Liver (tissue), 9 donors: ENCODE measurements around the gene CMC1. TPM values are rescaled to one million over a fixed set of nuclear protein-coding genes. Genes with fewer than 3 reads are reported as not detected.

Experiments used
- DNase-seq: peaks from one replicate; pipeline ENCODE4 v3.0.0-alpha.2; 2017; ENCODE audit warnings: low spot score
- H3K27ac ChIP-seq, 2 donors: one replicate each; pipeline ENCODE4 v1.7.0; 2013; ENCODE audit warnings: inconsistent platforms in 2 of 2, low read length in 2 of 2, control low read depth in 1 of 2, low read depth in 1 of 2, mild to moderate bottlenecking in 1 of 2
- H3K27me3 ChIP-seq, 4 donors: one replicate each; pipeline versions ENCODE4 v1.6.1 to v1.7.0; 2013; ENCODE audit warnings: low read length in 3 of 4, inconsistent platforms in 1 of 4, mild to moderate bottlenecking in 1 of 4, moderate library complexity in 1 of 4; ENCODE audit not compliant: control insufficient read depth in 4 of 4, insufficient read depth in 4 of 4
- H3K36me3 ChIP-seq, 4 donors: one replicate each; pipeline versions ENCODE4 v1.6.1 to v1.7.0; 2013; ENCODE audit warnings: low read length in 3 of 4, mild to moderate bottlenecking in 3 of 4, low read depth in 1 of 4, moderate library complexity in 1 of 4; ENCODE audit not compliant: control insufficient read depth in 4 of 4, insufficient read depth in 3 of 4
- H3K4me1 ChIP-seq, 4 donors: one replicate each; pipeline versions ENCODE4 v1.6.1 to v1.7.0; 2013; ENCODE audit warnings: low read length in 3 of 4, mild to moderate bottlenecking in 3 of 4, moderate library complexity in 1 of 4; ENCODE audit not compliant: control insufficient read depth in 4 of 4, insufficient read depth in 4 of 4
- H3K4me3 ChIP-seq, 3 donors: one replicate each; pipeline versions ENCODE4 v1.6.1 to v1.7.0; 2013; ENCODE audit warnings: low read length in 3 of 3, control low read depth in 1 of 3, low read depth in 1 of 3, mild to moderate bottlenecking in 1 of 3
- H3K9ac ChIP-seq, 2 donors: one replicate each; pipeline ENCODE4 v1.7.0; 2013; ENCODE audit warnings: low read length in 2 of 2, mild to moderate bottlenecking in 2 of 2, moderate library complexity in 2 of 2, control low read depth in 1 of 2, low read depth in 1 of 2
- H3K9me3 ChIP-seq, 4 donors: one replicate each; pipeline versions ENCODE4 v1.6.1 to v1.7.0; 2013; ENCODE audit warnings: low read length in 3 of 4; ENCODE audit not compliant: control insufficient read depth in 4 of 4
- ATF3 ChIP-seq: IDR thresholded peaks from 2 replicates; pipeline ENCODE4 v1.6.1; 2016; ENCODE audit warnings: antibody characterized with exemption
- CTCF ChIP-seq: fragments of 150-350 bp; IDR thresholded peaks from 2 replicates; pipeline ENCODE4 v1.5.1; 2017; ENCODE audit warnings: improper control_type of control experiment, low read depth, low read length; ENCODE audit not compliant: missing input control
- EGR1 ChIP-seq, 2 donors: IDR thresholded peaks; 2 replicates each; pipeline ENCODE4 v1.6.1; 2016 to 2018; ENCODE audit warnings: antibody characterized with exemption in 2 of 2, low read depth in 2 of 2
- FOXA1 ChIP-seq: IDR thresholded peaks from 2 replicates; pipeline ENCODE4 v1.6.1; 2016; ENCODE audit warnings: antibody characterized with exemption
- FOXA2 ChIP-seq: IDR thresholded peaks from 2 replicates; pipeline ENCODE4 v1.6.1; 2016; ENCODE audit warnings: antibody characterized with exemption
- GABPA ChIP-seq, 2 donors: IDR thresholded peaks in 1 of 2; conservative IDR thresholded peaks in 1 of 2; 2 replicates each; pipeline ENCODE4 v1.6.1; 2016; ENCODE audit warnings: antibody characterized with exemption in 2 of 2, mild to moderate bottlenecking in 1 of 2, moderate library complexity in 1 of 2
- HNF4A ChIP-seq, 2 donors: conservative IDR thresholded peaks; 2 replicates each; pipeline ENCODE4 v1.6.1; 2016; ENCODE audit warnings: antibody characterized with exemption in 2 of 2, mild to moderate bottlenecking in 2 of 2
- HNF4G ChIP-seq: IDR thresholded peaks from 2 replicates; pipeline ENCODE4 v1.6.1; 2016; ENCODE audit warnings: antibody characterized with exemption
- JUND ChIP-seq, 2 donors: IDR thresholded peaks; 2 replicates each; pipeline ENCODE4 v1.6.1; 2016; ENCODE audit warnings: antibody characterized with exemption in 2 of 2
- NR2F2 ChIP-seq: IDR thresholded peaks from 2 replicates; pipeline ENCODE4 v1.6.1; 2016; ENCODE audit warnings: antibody characterized with exemption
- RAD21 ChIP-seq, 2 donors: IDR thresholded peaks; 2 replicates each; pipeline ENCODE4 v1.6.1; 2016; ENCODE audit warnings: antibody characterized with exemption in 2 of 2, mild to moderate bottlenecking in 2 of 2
- REST ChIP-seq: IDR thresholded peaks from 2 replicates; pipeline ENCODE4 v1.6.1; 2016; ENCODE audit warnings: antibody characterized with exemption, mild to moderate bottlenecking
- RXRA ChIP-seq, 2 donors: IDR thresholded peaks; 2 replicates each; pipeline ENCODE4 v1.6.1; 2017 to 2018; ENCODE audit warnings: antibody characterized with exemption in 2 of 2, mild to moderate bottlenecking in 1 of 2
- SP1 ChIP-seq: IDR thresholded peaks from 2 replicates; pipeline ENCODE4 v1.6.1; 2018; ENCODE audit warnings: antibody characterized with exemption, mild to moderate bottlenecking
- TAF1 ChIP-seq: conservative IDR thresholded peaks from 2 replicates; pipeline ENCODE4 v1.6.1; 2016; ENCODE audit warnings: antibody characterized with exemption, mild to moderate bottlenecking
- YY1 ChIP-seq: IDR thresholded peaks from 2 replicates; pipeline ENCODE4 v1.6.1; 2016; ENCODE audit warnings: antibody characterized with exemption, mild to moderate bottlenecking
- ZBTB33 ChIP-seq: IDR thresholded peaks from 2 replicates; pipeline ENCODE4 v1.6.1; 2016; ENCODE audit warnings: antibody characterized with exemption
- WGBS: extraction: QIAGEN DNeasy Blood & Tissue Kit; methylation state at CpG from one replicate; pipeline ENCODE4 v1.1.7; 2013; 5-methylcytosine and 5-hydroxymethylcytosine counted together
- polyA plus RNA-seq, 2 donors: library from polyadenylated mRNA; stranded (reverse) in 1 of 2; unstranded in 1 of 2; fragments of 200-250 nt in 1 of 2; fragments of >200 nt in 1 of 2; fragmentation: Nextera tagmentation in 1 of 2; extraction: Ambion mirVana in 1 of 2; gene quantifications; one replicate each; pipeline versions ENCODE4 v1.2.1 to v1.2.3, GENCODE V29; 2013 to 2015
- total RNA-seq, 2 donors: library from RNA; depleted of rRNA; stranded (reverse); fragments of >200 nt; gene quantifications; one replicate each; pipeline ENCODE4 v1.2.3, GENCODE V29; 2014
- donor health status: healthy.
- donor health status: healthy.
- donor health status: healthy.
- donor health status: healthy.
- donor health status: healthy.

The CMC1 gene
- total and polyA plus RNA-seq, 4 donors: 4.2 to 58.4 (median 15.6) TPM

GRCh38 chr3:28243424-28244106 is 2.1 kb downstream of the CMC1 start:
- 78% methylated on average over 3 of the region's 3 CpGs for WGBS
- Histone ChIP-seq H3K36me3 (no peaks in the 10 kb centered on the region), H3K9me3 (no peaks in the 10 kb centered on the region), H3K4me3 (no peak overlapping the region), H3K27me3 (no peaks in the 10 kb centered on the region), H3K4me1 (peaks cover 1 to 21% (median 10%) of the 10 kb centered on the region in 4 donors), H3K9ac (no peak overlapping the region), H3K27ac (no peak overlapping the region)
- TF ChIP-seq FOXA1: no peak
- TF ChIP-seq REST: no peak
- TF ChIP-seq GABPA (IDR thresholded peaks at IDR 0.05 in 1 of 2, conservative IDR thresholded peaks at IDR 0.05 in 1 of 2): no peak
- no peak for TF ChIP-seq RAD21 (IDR thresholded peaks at IDR 0.05)
- no peak for TF ChIP-seq ATF3
- TF ChIP-seq YY1: no peak
- no peak for TF ChIP-seq ZBTB33
- no peak for TF ChIP-seq JUND (IDR thresholded peaks at IDR 0.05)
- TF ChIP-seq HNF4A (conservative IDR thresholded peaks at IDR 0.05): no peak
- no peak for TF ChIP-seq RXRA (IDR thresholded peaks at IDR 0.05)
- TF ChIP-seq SP1: no peak
- no peak for DNase-seq

GRCh38 chr3:28244491-28244890 is 3.1 kb downstream of the CMC1 start:
- no peak for TF ChIP-seq FOXA1
- no peak for TF ChIP-seq JUND (IDR thresholded peaks at IDR 0.05)
- TF ChIP-seq GABPA (IDR thresholded peaks at IDR 0.05 in 1 of 2, conservative IDR thresholded peaks at IDR 0.05 in 1 of 2): no peak
- no peak for TF ChIP-seq FOXA2
- no peak for TF ChIP-seq ATF3
- TF ChIP-seq YY1: no peak
- TF ChIP-seq RXRA (IDR thresholded peaks at IDR 0.05): no peak
- TF ChIP-seq TAF1: no peak
- no peak for TF ChIP-seq EGR1 (IDR thresholded peaks at IDR 0.05; ENCODE audit: low read depth in 2 of 2)
- no peak for TF ChIP-seq HNF4G
- no peak for TF ChIP-seq SP1
- no peak for TF ChIP-seq REST
- TF ChIP-seq CTCF: no peak
- no peak for TF ChIP-seq NR2F2
- no peak for TF ChIP-seq RAD21 (IDR thresholded peaks at IDR 0.05)
- H3K27ac ChIP-seq: no peak overlapping the region
- H3K9ac ChIP-seq: no peak overlapping the region
- no peaks in the 10 kb centered on the region for H3K27me3 ChIP-seq
- no peak for DNase-seq
- H3K36me3 ChIP-seq: no peaks in the 10 kb centered on the region
- H3K9me3 ChIP-seq: no peaks in the 10 kb centered on the region
- peaks cover 1 to 21% (median 10%) of the 10 kb centered on the region in 4 donors for H3K4me1 ChIP-seq
- H3K4me3 ChIP-seq: no peak overlapping the region
- WGBS: 78% methylated on average over 8 of the region's 8 CpGs
